Mesenchymal stem cell (in vitro differentiated cells and primary cell): Measurements from ENCODE around the gene NNMT.

Source experiments
- DNase-seq: peaks from one replicate; pipeline ENCODE4 v3.0.0-alpha.2; 2013
- H2AFZ ChIP-seq: one replicate; pipeline ENCODE4 v1.6.1; 2013; ENCODE audit warnings: low read depth, mild to moderate bottlenecking, control low read depth, inconsistent platforms, low read length, moderate library complexity
- H2AK5ac ChIP-seq: 2 replicates; pipeline ENCODE4 v1.6.1; 2013; ENCODE audit warnings: low read length, moderate library complexity, mild to moderate bottlenecking, inconsistent platforms; ENCODE audit not compliant: severe bottlenecking
- H2BK120ac ChIP-seq: one replicate; pipeline ENCODE4 v1.6.1; 2013; ENCODE audit warnings: low read depth, mild to moderate bottlenecking, inconsistent platforms, low read length, moderate library complexity
- H2BK12ac ChIP-seq, 2 experiments: one replicate each; pipeline ENCODE4 v1.6.1; 2013; ENCODE audit warnings: inconsistent platforms in 2 of 2, low read length in 2 of 2, mild to moderate bottlenecking in 2 of 2, moderate library complexity in 2 of 2, control low read depth in 1 of 2
- H2BK15ac ChIP-seq: one replicate; pipeline ENCODE4 v1.6.1; 2013; ENCODE audit warnings: mild to moderate bottlenecking, low read depth, inconsistent platforms; ENCODE audit not compliant: poor library complexity, severe bottlenecking
- H2BK5ac ChIP-seq: 2 replicates; pipeline ENCODE4 v1.6.1; 2013; ENCODE audit warnings: low read depth, mild to moderate bottlenecking, low read length, control low read depth, inconsistent platforms; ENCODE audit not compliant: poor library complexity, severe bottlenecking
- H3K14ac ChIP-seq, 2 experiments: one replicate each; pipeline ENCODE4 v1.6.1; 2013; ENCODE audit warnings: inconsistent platforms in 2 of 2, low read length in 2 of 2, control low read depth in 1 of 2, mild to moderate bottlenecking in 1 of 2, moderate library complexity in 1 of 2
- H3K18ac ChIP-seq, 2 experiments: one replicate each; pipeline ENCODE4 v1.6.1; 2013; ENCODE audit warnings: inconsistent platforms in 2 of 2, low read length in 2 of 2, control low read depth in 1 of 2, low read depth in 1 of 2, mild to moderate bottlenecking in 1 of 2
- H3K23ac ChIP-seq, 2 experiments: one replicate each; pipeline ENCODE4 v1.6.1; 2013; ENCODE audit warnings: inconsistent platforms in 2 of 2, low read length in 2 of 2, mild to moderate bottlenecking in 2 of 2, moderate library complexity in 2 of 2, control low read depth in 1 of 2
- H3K27ac ChIP-seq: 2 replicates; pipeline ENCODE4 v1.5.1; 2013; ENCODE audit warnings: mild to moderate bottlenecking, moderate library complexity, low read length, control low read depth, inconsistent platforms; ENCODE audit not compliant: poor library complexity, severe bottlenecking
- H3K27me3 ChIP-seq, 2 experiments: 2 replicates each; pipeline versions ENCODE4 v1.6.1 to v1.7.0; 2013; ENCODE audit warnings: low read length in 2 of 2, mild to moderate bottlenecking in 2 of 2, moderate library complexity in 2 of 2, control low read depth in 1 of 2, inconsistent platforms in 1 of 2; ENCODE audit not compliant: control insufficient read depth in 1 of 2, insufficient read depth in 1 of 2
- H3K36me3 ChIP-seq, 2 experiments: 2 replicates each; pipeline versions ENCODE4 v1.6.1 to v1.7.0; 2013; ENCODE audit warnings: low read length in 2 of 2, control low read depth in 1 of 2, inconsistent platforms in 1 of 2, low read depth in 1 of 2, mild to moderate bottlenecking in 1 of 2; ENCODE audit not compliant: insufficient read depth in 2 of 2, control insufficient read depth in 1 of 2
- H3K4ac ChIP-seq, 2 experiments: one replicate each; pipeline ENCODE4 v1.6.1; 2013; ENCODE audit warnings: inconsistent platforms in 2 of 2, low read length in 2 of 2, mild to moderate bottlenecking in 2 of 2, moderate library complexity in 2 of 2, control low read depth in 1 of 2, low read depth in 1 of 2
- H3K4me1 ChIP-seq: 2 replicates; pipeline ENCODE4 v1.6.1; 2013; ENCODE audit warnings: low read depth, low read length, control low read depth; ENCODE audit not compliant: control insufficient read depth, insufficient read depth
- H3K4me2 ChIP-seq: 2 replicates; pipeline ENCODE4 v1.6.1; 2013; ENCODE audit warnings: low read length, mild to moderate bottlenecking, inconsistent platforms; ENCODE audit not compliant: poor library complexity, severe bottlenecking
- H3K4me3 ChIP-seq, 2 experiments: 2 replicates each; pipeline versions ENCODE4 v1.5.1 to v1.7.0; 2013; ENCODE audit warnings: low read length in 2 of 2, mild to moderate bottlenecking in 2 of 2, control low read depth in 1 of 2, low read depth in 1 of 2; ENCODE audit not compliant: insufficient read depth in 1 of 2
- H3K79me1 ChIP-seq: replicated peaks from 2 replicates; pipeline ENCODE4 v1.6.1; 2013; ENCODE audit warnings: mild to moderate bottlenecking, control low read depth, low read length, inconsistent platforms; ENCODE audit not compliant: poor library complexity, severe bottlenecking
- H3K9ac ChIP-seq: 2 replicates; pipeline ENCODE4 v1.7.0; 2013; ENCODE audit warnings: mild to moderate bottlenecking, low read length, moderate library complexity
- H3K9me3 ChIP-seq: 2 replicates; pipeline ENCODE4 v1.7.0; 2013; ENCODE audit warnings: mild to moderate bottlenecking, low read length; ENCODE audit not compliant: control insufficient read depth
- H4K8ac ChIP-seq: one replicate; pipeline ENCODE4 v1.6.1; 2013; ENCODE audit warnings: inconsistent platforms, mild to moderate bottlenecking, low read length, moderate library complexity
- H4K91ac ChIP-seq: one replicate; pipeline ENCODE4 v1.6.1; 2013; ENCODE audit warnings: mild to moderate bottlenecking, low read length, inconsistent platforms
- WGBS: methylation state at CpG from one replicate; pipeline ENCODE4 v1.1.7; 2013; ENCODE audit warnings: mixed read lengths; 5-methylcytosine and 5-hydroxymethylcytosine counted together

The NNMT gene

DNA sequence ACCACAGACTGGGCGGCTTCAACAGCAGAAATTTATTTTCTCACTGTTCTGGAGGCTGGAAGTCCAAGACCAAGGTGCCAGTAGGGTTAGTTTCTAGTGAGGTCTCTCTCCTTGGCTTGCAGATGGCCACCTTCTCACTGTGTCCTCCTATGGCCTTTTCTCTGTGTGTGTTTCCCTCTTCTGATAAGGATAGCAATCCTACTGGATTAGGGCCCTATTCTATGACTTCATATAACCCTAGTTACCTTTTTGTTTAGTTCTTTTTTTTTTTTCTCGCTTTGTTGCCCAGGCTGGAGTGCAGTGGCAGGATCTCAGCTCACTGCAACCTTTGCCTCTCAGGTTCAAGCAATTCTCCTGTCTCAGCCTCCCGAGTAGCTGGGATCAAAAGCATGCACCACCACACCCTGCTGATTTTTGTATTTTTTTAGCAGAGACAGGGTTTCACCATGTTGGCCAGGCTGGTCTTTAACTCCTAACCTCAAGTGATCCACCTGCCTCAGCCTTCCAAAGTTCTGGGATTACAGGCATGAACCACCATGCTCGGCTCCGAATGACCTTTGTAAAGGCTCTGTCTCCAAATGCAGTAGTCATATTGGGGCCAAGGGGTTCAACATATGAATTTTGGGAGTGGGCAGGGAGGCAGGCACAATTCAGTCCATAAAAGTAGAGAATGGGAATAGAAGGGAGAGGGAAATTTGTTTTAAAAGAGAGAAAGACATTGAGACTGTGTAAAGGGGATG lies 25.5 kb upstream of the NNMT start:
- H3K18ac ChIP-seq: no peak overlapping the region
- H3K4me3 ChIP-seq: no peak overlapping the region
- H3K4ac ChIP-seq: no peak overlapping the region
- H3K36me3 ChIP-seq: no peaks in the 10 kb centered on the region
- no peaks in the 10 kb centered on the region for H3K79me1 ChIP-seq
- H3K23ac ChIP-seq: no peak overlapping the region
- no peak overlapping the region for H2AFZ ChIP-seq
- no peak overlapping the region for H2BK12ac ChIP-seq
- no peak overlapping the region for H3K14ac ChIP-seq
- H3K4me2 ChIP-seq: no peak overlapping the region
- no peak overlapping the region for H2BK120ac ChIP-seq
- H2BK5ac ChIP-seq: no peak overlapping the region
- DNase-seq: no peak
- WGBS: 86% methylated on average over 5 of the region's 5 CpGs
- peaks cover 4% of the 10 kb centered on the region for H3K9me3 ChIP-seq
- no peak overlapping the region for H2AK5ac ChIP-seq
- H4K8ac ChIP-seq: no peak overlapping the region
- H3K27me3 ChIP-seq: peaks cover 40 to 57% of the 10 kb centered on the region in 2 experiments
- H3K27ac ChIP-seq: no peak overlapping the region
- H3K4me1 ChIP-seq: no peaks in the 10 kb centered on the region
- no peak overlapping the region for H3K9ac ChIP-seq
- H4K91ac ChIP-seq: no peak overlapping the region
- H2BK15ac ChIP-seq: no peak overlapping the region

DNA sequence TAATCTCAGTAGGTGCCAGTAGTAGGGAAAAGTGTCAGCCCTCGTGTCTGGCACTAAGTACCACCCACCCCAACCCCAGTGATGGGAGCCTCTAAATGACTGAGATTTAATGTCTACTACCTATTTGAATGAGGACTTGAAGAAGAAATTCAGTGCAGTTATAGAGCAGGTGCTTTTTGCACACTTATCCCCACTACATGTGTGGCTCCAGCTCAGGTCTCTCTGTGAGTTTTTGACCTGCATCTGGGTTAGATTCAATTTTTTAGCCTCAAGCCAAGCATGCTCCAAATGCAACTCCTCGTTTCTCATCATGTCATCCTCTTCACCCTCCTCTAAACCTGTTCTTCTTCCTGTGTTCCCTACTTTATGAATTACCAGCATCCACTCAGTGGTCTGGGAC lies 24.9 kb upstream of the NNMT start:
- Histone ChIP-seq H2BK12ac (no peak overlapping the region), H3K4me1 (no peaks in the 10 kb centered on the region), H3K23ac (no peak overlapping the region), H2BK15ac (no peak overlapping the region), H3K4ac (no peak overlapping the region), H3K27ac (no peak overlapping the region), H3K9ac (no peak overlapping the region), H3K4me2 (no peak overlapping the region), H3K18ac (no peak overlapping the region), H3K79me1 (no peaks in the 10 kb centered on the region), H3K14ac (no peak overlapping the region), H4K91ac (no peak overlapping the region), H3K4me3 (no peak overlapping the region), H2BK5ac (no peak overlapping the region), H4K8ac (no peak overlapping the region), H2AFZ (no peak overlapping the region), H3K27me3 (peaks cover 42 to 56% of the 10 kb centered on the region in 2 experiments), H3K9me3 (peaks cover 4% of the 10 kb centered on the region), H2BK120ac (no peak overlapping the region), H2AK5ac (no peak overlapping the region), H3K36me3 (no peaks in the 10 kb centered on the region)
- DNase-seq: no peak
- WGBS: 52% methylated on average over 1 of the region's 2 CpGs

DNA sequence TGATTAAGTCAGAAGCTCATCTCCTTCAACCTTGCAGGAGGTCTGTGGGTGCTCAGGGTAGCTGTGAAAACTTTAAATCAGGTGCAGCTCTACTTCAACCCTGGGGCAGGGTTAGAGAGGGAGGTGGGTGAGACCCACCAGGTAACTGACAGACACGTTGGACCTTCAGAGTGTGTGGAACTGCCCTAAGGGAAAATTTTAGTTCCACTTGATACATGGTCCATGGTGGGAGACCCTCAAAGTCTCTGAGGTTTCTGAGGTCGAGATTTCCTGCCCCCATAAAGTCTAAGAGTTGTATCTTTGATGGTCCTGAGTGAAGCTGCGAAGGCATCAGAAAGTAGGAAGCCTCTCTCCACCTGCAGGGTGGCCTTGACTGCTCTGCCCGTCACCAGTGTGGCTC lies 23.9 kb upstream of the NNMT start:
- H3K23ac ChIP-seq: no peak overlapping the region
- H3K4me2 ChIP-seq: no peak overlapping the region
- H3K36me3 ChIP-seq: no peaks in the 10 kb centered on the region
- 70% methylated on average over 4 of the region's 4 CpGs for WGBS
- H2AK5ac ChIP-seq: no peak overlapping the region
- H3K27ac ChIP-seq: no peak overlapping the region
- H3K27me3 ChIP-seq: peaks cover 47 to 60% of the 10 kb centered on the region in 2 experiments
- no peak overlapping the region for H2BK12ac ChIP-seq
- no peak overlapping the region for H2BK15ac ChIP-seq
- H3K9me3 ChIP-seq: peaks cover 4% of the 10 kb centered on the region
- no peak overlapping the region for H3K14ac ChIP-seq
- H3K4ac ChIP-seq: no peak overlapping the region
- H3K4me1 ChIP-seq: no peaks in the 10 kb centered on the region
- H2BK120ac ChIP-seq: no peak overlapping the region
- H2AFZ ChIP-seq: no peak overlapping the region
- no peak overlapping the region for H3K18ac ChIP-seq
- H3K9ac ChIP-seq: no peak overlapping the region
- H3K4me3 ChIP-seq: no peak overlapping the region
- no peaks in the 10 kb centered on the region for H3K79me1 ChIP-seq
- H4K91ac ChIP-seq: no peak overlapping the region
- DNase-seq: no peak
- H2BK5ac ChIP-seq: no peak overlapping the region
- H4K8ac ChIP-seq: no peak overlapping the region

DNA sequence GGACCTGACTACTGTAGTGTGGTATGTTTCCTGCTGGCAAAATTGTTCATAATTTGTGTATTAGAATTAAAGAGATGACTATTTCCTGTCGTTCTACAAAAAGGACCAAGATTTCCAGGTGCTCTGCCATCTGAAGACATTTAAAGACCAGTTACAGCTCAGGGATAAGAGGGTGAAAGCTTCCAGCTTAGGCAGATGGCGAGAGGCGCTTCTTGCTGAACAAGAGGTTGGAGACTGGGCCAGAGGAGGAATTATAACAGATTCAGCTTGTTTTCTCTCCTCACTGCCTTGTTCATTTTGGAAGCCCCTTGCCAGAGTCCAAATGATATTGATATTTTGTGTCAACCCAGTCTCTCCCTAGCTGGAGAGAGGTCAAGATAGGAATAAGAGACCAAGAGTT lies 23.1 kb upstream of the NNMT start:
- Histone ChIP-seq H3K23ac (no peak overlapping the region), H4K91ac (no peak overlapping the region), H3K4me1 (no peaks in the 10 kb centered on the region), H3K27ac (no peak overlapping the region), H3K9me3 (peaks cover 4% of the 10 kb centered on the region), H3K4me3 (no peak overlapping the region), H3K18ac (no peak overlapping the region), H2AFZ (no peak overlapping the region), H3K79me1 (no peaks in the 10 kb centered on the region), H2BK120ac (no peak overlapping the region), H3K9ac (no peak overlapping the region), H2BK15ac (no peak overlapping the region), H3K14ac (no peak overlapping the region), H3K27me3 (peaks cover 47 to 60% of the 10 kb centered on the region in 2 experiments), H3K36me3 (no peaks in the 10 kb centered on the region), H3K4ac (no peak overlapping the region), H4K8ac (no peak overlapping the region), H2BK12ac (no peak overlapping the region), H2AK5ac (no peak overlapping the region), H2BK5ac (no peak overlapping the region), H3K4me2 (no peak overlapping the region)
- DNase-seq: no peak
- 100% methylated on average over 2 of the region's 3 CpGs for WGBS
